ENCODE data around the gene ACSBG1.

ACSBG1 gene

DNA sequence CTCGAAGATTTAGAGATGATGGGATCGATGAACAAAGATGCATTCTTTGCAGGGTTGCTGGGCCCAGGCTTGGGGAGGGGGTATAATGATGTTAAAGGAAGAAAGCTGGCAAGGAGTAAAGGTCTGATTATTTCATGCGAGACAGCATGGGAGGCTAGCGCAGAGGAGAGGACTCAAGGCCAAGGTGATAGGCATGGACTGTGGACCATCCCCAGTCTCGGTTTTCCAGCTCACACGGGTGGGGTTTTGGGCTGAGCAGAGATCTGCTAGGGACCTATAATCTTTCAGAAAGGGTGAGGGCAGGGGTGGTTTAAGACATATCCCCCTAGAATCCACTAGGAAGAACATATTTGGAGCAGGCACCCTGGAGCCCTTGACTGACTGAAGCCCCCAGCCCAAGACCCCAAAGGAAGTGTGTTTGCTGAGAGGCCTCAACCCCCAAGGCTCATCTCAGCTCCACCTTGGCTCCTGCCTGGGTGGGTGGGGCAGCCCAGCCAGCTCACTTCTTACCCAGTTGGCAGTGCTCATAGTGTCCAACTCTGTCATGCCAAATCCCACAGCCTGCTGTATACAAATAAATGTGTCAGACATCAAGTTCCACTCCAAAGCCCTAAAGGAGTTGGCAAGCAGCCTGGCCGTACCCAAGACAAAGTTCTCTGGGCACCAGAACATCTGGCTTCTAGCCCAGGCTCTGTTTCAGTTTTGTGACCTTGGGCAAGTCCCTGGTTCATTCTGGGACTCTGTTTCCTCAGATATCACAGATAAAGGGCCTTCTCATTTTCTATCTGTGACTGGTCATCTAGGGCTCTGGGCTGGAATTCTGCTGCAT is 17.9 kb downstream of the ACSBG1 start:
- no peak for DNase-seq

GRCh38 chr15:78213956-78214355 is 20.4 kb downstream of the ACSBG1 start:
- DNase-seq = no peak

GRCh38 chr15:78213425-78213750 is 21.0 kb downstream of the ACSBG1 start:
- DNase-seq = no peak

DNA sequence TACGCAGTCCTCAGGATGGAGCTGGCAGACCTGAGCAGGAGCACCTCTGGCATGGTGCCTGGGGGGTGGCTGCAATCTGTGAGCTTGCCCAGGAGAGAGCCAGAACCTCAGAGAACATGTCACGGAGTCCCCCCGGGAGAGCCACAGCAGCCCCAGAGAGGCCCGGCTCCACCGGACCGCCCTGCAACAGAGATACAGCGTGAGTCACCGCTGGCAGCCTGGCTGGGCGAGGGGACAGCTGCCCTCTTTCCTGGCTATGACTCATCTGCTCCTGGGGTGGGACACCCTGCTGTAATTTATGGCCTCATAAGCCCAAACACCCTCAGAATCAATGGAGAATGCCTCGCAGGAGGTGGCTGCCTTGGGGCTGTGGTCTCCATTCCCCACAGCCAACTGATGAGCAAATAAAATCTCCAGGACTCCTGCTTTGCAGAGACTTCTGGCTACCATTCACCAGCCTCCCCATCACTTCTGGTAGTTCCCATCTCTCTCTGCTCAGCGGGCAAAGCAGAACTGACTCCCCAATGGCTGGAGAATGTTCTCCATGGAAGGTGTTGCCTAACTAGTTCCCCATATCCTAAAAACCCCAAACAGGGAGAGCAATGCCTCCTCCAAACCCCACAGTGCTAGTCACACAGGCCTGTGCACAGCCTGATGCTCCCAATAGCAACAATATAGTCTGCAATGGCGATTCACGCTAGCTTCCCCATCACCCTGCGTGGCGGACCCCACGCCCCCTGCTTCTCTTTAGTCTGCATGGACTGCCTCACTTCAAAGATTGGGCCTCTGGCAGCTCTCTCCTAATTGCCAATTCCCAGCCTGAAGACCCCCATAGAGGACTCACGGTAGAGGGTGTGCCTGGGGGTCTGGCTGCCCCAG is 21.6 kb downstream of the ACSBG1 start:
- DNase-seq = no peak

- DNase-seq = no peak
Measured at GRCh38 chr15:78212008-78212407, 22.4 kb downstream of the ACSBG1 start.

GRCh38 chr15:78211189-78211921 is 23.0 kb downstream of the ACSBG1 start:
- no peak for DNase-seq

- no peak for DNase-seq
Measured at GRCh38 chr15:78210349-78210717, 24.0 kb downstream of the ACSBG1 start.

- DNase-seq = no peak
Measured at GRCh38 chr15:78209646-78210348, 24.6 kb downstream of the ACSBG1 start.

GRCh38 chr15:78208887-78209645 is 25.3 kb downstream of the ACSBG1 start:
- no peak for DNase-seq

GRCh38 chr15:78208341-78208844 is 26.0 kb downstream of the ACSBG1 start:
- no peak for DNase-seq

- no peak for DNase-seq
Measured at GRCh38 chr15:78207641-78208340, 26.6 kb downstream of the ACSBG1 start.

DNA sequence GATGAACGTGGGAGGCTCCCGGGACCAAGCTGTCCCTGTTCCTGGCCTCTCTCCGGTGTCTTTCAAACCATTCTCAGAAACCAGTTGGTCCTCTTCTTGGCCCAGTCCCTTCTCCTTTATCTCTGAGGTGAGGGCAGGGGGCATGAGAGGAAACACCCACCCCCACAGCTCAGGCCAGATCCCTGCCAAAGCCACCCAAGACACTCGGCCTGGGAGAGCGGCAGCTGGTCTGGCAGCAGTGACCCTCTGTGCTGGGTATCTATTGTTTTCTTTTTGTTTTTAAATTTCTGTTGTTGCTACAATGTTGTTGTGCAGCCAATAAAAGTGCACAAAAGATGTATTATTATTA is 27.3 kb downstream of the ACSBG1 start:
- no peak for DNase-seq

GRCh38 chr15:78206326-78207109 is 27.8 kb downstream of the ACSBG1 start:
- DNase-seq = no peak

- no peak for DNase-seq
Measured at GRCh38 chr15:78205856-78206255, 28.5 kb downstream of the ACSBG1 start.

DNA sequence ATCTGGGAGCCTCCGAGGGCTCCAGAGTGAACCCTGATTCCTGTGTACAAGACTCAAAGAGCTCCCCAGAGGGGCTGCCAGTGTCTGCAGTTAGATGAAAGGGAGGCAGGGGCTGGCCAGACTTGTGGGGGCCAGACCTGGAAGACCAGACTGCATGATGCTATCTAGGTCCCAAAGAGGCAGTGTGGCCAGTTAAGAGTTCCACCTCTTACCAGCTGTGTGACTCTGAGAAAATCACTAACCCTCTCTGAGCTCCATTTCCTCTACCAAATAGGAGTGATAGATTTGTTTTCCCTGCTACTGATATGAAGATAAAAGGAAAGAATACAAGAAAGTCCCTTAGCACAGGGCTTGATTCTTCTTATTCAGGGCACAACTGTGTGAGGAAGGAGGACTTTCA is 29.0 kb downstream of the ACSBG1 start:
- DNase-seq = no peak

DNA sequence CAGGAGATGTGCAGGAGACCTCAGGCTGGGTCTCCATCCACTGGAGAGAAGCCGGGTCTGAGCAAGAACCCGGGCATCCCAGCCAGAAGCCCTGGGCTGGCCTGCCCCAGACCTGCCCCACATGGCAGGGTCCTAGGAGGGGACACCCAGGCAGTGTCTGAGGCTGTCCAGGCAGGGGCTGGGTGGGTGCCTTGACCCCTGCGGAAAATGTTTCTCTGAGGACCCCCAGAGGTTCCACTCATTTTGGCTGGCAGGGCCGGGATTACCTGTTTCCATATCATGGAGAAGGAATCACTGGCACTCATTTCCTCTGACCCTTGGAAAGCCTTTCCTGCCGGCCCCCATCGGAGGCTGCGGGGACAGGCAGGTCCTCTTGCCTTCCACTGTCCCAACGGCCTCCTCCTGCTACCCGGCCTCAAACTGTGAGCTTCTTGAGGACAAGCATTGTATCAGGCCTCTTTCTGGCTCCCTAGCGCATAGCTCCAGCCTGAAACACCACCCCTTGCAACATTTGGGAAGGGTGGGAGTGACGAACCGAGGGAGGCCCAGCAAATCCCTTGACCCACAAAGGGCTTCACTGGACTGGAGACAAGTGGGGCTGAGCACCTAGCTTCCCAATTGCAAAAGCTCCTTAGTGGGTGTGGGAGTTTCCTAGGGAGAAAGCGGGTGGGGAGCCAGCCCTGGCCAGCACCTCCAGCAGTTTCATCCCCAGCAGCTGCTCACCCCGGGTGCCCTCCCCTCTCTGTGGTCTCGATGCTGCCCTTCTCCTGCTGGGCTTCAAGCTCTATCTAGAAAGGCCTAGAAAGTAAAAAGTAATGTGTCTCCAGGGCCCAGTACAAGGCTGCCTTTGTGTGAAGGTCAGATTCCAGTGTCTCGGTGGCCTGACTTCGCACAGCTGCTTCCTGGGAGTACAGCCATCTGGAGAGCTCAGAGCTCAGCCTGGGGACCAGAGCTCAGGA is 29.7 kb downstream of the ACSBG1 start:
- no peak for DNase-seq

GRCh38 chr15:78203346-78204225 is 30.8 kb downstream of the ACSBG1 start:
- DNase-seq = no peak

All from activated CD4-positive, CD25-positive, alpha-beta regulatory T cell (primary cell).